ENCODE measurements around the gene SPATC1L. TPM values are rescaled to one million over a fixed set of nuclear protein-coding genes. Genes with fewer than 3 reads are reported as not detected.

Gene SPATC1L
- total RNA-seq (2022; extraction: Qiagen RNA extraction), result 0.54 to 0.73 TPM (median 0.65 TPM) in 5 replicates

DNA sequence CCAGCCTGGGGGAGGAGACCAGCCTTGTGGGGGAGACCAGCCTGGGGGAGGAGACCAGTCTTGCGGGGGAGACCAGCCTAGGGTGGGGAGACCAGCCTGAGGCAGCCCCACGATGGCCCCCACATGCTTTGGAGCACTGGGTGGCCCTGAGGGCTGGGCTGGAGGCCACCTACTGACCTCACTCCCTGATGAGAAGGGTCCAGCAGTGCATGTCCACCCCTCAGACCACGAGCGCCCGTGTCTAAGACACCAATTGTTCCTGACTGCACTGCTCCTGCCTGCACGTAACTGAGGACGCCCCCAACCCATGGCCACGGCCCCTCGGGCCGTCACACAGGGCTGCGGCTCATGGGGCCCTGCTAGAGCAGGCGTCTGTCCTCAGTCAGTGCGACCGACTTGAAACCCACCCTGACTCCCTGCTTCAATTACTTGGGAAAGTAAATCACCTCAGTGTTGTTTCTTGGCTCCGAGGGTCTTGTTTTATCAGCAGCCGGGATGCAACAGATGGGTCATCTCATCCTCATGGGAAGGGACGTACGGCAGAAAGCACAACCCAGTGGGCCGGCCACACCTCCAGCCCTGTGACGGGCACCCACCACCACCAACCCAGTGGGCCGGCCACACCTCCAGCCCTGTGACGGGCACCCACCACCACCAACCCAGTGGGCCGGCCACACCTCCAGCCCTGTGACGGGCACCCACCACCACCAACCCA is at the start of gene SPATC1L:
Gene SPATC1L (minus strand): TSS at position 550 of the 715 bp plus-strand sequence. CDS start 1,643 bp downstream, outside the sequence.

DNA sequence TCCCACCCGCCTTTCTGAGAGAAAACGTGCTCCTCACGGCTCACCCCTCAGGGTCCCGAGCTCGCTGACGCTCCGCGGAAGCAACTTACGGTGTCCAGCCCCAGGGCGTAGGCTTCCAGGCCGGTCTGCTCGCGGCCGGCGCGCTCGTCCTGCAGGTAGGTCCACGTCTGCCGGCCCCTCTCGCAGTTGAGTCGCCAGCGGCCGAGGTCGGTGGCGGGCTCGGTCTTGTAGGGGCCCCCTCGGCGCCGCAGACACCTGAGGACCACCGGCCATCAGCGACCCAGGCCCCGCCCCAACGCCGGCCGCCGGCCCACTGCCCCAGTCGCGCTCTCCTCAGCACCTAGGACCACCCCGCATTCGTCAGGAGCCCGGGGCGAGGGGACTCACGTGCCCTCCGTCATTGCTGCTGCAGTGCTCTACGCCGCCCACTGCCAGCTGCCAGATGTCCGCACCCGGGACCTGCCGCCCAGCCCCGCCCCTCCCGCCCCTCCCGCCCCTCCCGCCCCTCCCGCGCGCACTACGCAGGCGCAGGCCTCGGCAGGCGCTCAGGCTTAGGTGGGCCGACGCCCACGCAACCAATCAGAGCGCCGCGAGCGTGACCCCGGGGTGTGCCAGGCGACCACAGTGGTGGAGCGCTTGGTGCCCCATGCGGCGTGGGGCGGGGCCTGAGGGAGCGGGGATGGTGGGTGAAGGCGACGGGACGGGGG is 44.2 kb upstream of the SPATC1L start, which contains the start of gene LSS:
Gene LSS (minus strand): TSS at position 430 of the 707 bp plus-strand sequence. CDS start 29 bp downstream, at position 401.

DNA sequence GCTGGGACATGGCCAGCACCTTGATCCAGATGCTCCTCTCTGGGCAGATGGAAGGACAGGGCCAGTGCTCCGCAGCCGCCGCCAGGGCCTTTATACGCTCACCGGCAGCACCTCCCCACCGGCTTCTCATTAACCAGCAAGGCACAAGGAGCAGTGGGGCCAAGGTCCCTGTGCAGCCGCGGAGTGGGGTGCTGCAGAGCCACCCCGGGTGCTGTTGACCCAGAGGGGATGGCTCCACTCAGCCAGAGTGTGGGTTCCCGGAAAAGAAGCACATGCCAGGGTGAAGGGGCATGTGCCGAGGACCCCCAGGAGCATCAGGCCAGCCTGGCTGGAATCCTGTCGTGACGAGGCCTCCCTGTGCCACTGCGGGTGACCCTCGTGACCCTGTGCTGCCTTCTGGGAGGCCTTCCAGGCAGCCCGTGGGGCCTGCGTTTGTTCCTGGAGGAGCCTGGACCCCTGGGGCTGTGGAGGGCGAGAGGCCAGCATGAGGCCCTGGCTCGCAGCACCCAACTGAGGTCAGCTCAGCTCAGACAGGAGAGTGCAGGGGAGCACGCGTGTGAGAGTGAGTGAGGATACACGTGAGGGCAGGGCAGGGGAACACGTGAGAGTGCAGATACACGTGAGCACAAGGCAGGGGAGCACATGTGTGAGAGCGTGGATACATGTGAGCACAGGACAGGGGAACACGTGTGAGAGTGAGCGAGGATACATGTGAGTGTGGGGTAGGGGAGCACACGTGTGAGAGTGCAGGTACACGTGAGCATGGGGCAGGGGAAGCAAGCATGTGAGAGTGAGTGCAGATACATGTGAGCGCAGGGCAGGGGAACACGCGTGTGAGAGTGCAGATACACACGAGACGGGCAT is 28.5 kb downstream of the SPATC1L start, which contains the start of gene FTCD:
Gene FTCD (minus strand): TSS at position 66 of the 864 bp plus-strand sequence. CDS start 56 bp downstream, at position 10.

Other genes starting within 250 kb of the SPATC1L start
- gene COL6A1, start 202.7 kb downstream of the SPATC1L start, total RNA-seq (2022; extraction: Qiagen RNA extraction), result 15.1 to 25.8 TPM (median 24.0 TPM) in 5 replicates
- 14.9 to 20.1 TPM (median 17.6 TPM) in 5 replicates for gene COL6A2, start 86.3 kb downstream of the SPATC1L start, total RNA-seq (2022; extraction: Qiagen RNA extraction)
- 0.16 to 0.33 TPM (median 0.19 TPM) in 3 of 5 replicates, not detected in the others for gene FTCD, start 28.9 kb downstream of the SPATC1L start, total RNA-seq (2022; extraction: Qiagen RNA extraction)
- gene LSS, start 44.3 kb upstream of the SPATC1L start, total RNA-seq (2022; extraction: Qiagen RNA extraction), result 12.4 to 20.2 TPM (median 17.8 TPM) in 5 replicates
- 26.6 to 42.7 TPM (median 40.3 TPM) in 5 replicates for gene MCM3AP, start 101.2 kb upstream of the SPATC1L start, total RNA-seq (2022; extraction: Qiagen RNA extraction)
- 25.7 to 33.6 TPM (median 28.6 TPM) in 5 replicates for gene YBEY, start 101.9 kb upstream of the SPATC1L start, total RNA-seq (2022; extraction: Qiagen RNA extraction)
- 2.8 to 4.9 TPM (median 4.5 TPM) in 5 replicates for gene C21orf58, start 139.4 kb upstream of the SPATC1L start, total RNA-seq (2022; extraction: Qiagen RNA extraction)
- gene PCNT, start 139.7 kb upstream of the SPATC1L start, total RNA-seq (2022; extraction: Qiagen RNA extraction), result 10.9 to 16.1 TPM (median 15.2 TPM) in 5 replicates